HG03442 (cell line): Measurements from ENCODE around the gene JAML.
"Not testable (repeated sequence)": the region's sequence is repeated elsewhere in the genome, so short reads cannot be mapped to it uniquely, and the experiment has no call there.

ENCODE experiments used
- ATAC-seq: cut with Tn5 transposase; IDR thresholded peaks from one replicate; pipeline ENCODE4 v1.9.1; 2021; ENCODE audit warnings: mild to moderate bottlenecking, moderate library complexity; ENCODE audit not compliant: unreplicated experiment

Gene JAML

DNA sequence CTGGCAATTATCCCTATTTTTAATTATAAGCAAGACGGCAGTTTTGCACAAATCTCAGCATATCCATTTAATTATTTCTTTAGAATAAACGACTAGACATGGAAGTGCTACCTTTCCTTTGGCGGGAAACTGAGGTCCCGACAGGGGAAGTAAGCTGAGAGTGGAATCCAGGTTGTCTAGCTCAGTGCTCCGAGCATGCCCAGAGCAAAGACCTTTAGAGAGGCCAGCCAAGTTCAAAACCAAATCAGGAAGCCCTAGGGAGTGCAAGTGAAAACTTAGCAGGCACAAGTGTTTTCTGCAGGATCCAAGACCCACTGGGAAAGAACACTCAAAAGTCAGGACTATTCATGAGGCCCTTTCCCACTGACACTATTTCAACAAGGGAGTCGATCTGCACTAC is 25.7 kb downstream of the JAML start:
- ATAC-seq: no peak

DNA sequence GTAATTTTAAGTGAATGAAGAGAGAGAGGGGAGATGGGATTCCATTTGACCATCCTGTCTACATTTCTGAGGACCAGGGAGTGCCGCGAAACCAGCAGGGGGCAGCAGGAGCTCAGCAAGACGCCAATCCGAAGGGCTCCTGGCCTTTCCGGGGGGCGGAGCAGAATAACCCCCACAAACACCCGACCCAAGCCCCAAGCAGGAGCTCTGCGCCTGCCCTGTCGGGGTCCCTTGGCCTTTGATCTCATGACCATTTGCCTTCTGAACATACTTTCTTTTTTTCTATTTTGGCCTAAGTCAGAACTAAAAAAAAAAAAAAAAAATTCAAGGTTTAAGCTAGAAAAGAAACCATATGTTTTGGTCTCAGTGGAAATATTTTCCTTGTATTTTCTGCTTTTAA is 26.4 kb downstream of the JAML start:
- ATAC-seq: no peak

DNA sequence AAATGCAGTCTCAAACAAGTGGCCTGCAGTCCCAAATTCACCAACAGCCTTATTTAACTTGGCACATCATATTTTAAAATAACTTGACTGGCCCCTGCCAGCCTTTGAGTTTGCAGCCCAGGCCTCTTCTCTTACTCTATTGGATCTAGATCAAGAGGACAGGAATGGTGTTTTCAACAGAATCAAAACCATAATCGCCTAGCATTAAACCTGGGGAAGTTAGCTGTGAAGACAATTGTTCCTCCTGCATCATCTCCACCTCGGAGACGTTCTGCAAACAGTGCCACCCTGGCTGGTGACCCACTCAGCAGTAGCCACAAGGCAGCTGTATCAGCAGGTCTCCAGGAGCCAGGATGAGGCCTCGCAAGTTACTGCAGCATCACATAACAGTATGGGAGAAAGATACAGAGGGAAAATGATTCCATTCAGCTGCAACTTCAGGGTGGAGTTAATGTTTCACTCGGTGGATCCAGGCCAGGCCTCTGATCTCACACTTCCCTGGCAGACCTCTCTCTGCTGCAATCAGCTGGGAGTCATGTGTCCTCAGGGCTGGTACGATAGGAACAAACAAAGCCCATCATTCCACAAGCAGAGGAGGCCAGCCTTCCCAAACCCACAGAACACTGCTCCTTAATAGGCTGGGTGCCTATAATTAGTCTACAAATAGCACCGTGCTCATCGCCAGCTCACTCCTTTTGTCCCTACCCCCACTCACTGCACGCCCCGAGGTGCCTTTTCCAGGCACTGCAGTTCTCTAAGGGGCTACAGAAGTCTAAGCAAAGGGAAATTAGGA is 29.8 kb downstream of the JAML start:
- ATAC-seq: no peak

DNA sequence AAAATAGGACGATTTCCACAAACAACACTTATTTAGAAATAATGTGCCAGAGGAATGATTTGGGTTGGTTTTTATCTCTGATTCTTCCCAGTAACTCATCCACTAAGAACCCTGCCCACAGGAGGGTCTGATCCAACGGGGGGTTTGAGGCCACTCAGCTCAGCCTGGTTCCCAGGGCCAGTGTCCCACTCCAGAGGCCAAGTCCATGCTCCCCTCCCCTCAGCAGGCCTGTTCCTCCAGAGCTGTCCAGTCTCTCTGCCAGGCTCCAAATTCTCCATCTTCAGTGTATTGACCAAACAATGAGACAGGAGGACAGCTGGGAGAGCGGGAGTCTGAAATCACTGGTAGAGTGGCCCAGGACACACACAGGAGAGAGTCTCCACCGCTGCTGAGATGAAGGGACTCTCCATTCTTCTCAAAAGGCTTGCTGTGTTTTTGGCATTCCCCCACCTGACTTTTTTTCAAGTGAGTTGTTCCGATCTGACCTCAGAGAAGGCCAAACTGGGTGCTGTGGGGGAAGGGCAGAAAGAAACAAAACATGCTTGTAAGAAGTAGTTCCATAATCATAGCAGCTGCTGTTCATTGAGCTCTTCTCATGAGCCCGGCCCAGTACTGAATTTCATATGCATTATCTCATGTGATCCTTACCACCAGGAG is 30.8 kb downstream of the JAML start:
- ATAC-seq: no peak

DNA sequence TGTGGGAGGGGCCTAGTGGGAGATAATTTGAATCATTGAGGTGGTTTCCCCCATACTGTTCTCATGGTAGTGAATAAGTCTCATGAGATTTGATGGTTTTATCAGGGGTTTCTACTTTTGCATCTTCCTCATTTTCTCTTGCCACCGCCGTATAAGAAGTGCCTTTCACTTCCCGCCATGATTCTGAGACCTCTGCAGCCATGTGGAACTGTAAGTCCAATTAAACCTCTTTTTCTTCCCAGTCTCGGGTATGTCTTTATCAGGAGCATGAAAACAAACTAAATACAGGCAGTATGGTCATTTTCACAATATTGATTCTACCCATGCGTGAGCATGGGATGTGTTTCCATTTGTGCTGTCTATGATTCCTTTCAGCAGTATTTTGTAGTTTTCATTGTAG is 32.0 kb downstream of the JAML start:
- not testable (repeated sequence) for ATAC-seq

DNA sequence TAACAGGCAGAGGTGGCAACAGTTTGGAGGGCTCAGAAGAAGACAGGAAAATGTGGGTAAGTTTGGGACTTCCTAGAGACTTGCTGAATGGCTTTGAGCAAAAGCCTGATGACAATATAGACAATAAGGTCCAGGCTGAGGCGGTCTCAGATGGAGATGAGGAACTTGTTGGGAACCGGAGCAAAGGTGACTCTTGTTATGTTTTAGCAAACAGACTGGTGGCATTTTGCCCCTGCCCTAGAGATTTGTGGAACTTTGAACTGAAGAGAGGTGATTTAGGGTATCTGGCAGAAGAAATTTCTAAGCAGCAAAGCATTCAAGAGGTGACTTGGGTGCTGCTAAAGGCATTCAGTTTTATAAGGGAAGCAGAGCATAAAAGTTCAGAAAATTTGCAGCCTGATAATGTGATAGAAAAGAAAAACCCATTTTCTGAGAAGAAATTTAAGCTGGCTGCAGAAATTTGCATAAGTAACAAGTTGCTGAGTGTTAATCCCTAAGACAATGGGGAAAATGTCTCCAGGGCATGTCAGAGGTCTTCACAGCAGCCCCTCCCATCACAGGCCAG is 33.8 kb downstream of the JAML start:
- ATAC-seq: not testable (repeated sequence)

DNA sequence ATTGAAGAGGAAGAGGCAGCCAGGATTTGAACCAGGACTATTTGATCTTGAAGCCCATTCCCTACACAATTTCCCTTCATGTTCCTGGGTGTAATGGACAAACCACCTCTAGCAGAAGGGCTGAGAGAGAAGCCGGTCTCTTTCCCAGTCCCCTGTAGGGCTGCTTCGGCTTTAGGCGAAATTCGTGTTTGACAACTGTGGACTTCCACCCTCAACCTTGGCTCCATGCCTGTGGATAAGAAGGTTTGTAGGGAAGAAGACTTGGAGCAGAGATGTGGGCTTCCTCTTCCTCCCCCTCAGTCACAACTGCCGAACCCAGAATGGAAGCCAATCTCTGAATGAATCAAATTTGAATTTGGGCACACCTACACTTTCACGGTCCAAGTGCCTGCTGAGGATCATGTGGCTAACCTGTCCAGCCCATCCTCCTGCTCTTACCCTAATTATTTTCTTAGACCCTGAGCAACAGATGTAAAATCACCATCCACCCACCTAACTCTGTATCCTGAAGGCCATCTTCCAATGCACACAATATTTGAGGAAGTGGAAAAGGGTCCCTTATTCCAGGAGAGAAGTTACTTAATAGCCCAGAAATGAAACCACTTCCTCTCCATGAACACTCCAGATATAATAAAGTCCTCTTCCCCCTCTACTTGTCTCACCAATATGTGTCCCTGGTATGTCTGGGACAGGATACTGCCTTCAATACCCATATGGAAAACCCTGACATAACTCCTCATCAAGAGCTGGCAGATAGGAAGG is 38.3 kb downstream of the JAML start:
- ATAC-seq: no peak

- no peak for ATAC-seq
Observed at GRCh38 chr11:118184784-118185579, 39.8 kb downstream of the JAML start.

- not testable (repeated sequence) for ATAC-seq
Observed at GRCh38 chr11:118183691-118184090, 41.1 kb downstream of the JAML start.

GRCh38 chr11:118180300-118180703 is 44.5 kb downstream of the JAML start:
- no peak for ATAC-seq

DNA sequence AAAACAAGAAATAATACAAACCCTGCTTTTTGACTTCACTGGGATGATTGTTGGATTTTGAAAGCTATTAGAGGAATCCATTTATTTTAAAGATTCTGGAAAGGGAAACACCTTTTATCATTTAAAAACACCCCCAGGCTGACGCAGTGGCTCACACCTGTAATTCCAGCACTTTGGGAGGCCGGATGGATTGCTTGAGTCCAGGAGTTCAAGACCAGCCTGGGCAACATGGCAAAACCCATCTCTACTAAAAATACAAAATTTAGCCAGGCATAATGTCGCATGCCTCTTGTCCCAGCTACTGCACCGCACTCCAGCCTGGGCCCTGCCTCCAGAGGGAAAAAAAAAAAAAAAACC is 48.1 kb downstream of the JAML start:
- ATAC-seq: no peak

- ATAC-seq: no peak
Observed at GRCh38 chr11:118175993-118176777, 48.6 kb downstream of the JAML start, which contains the start of gene SCN2B. Gene SCN2B (minus strand): TSS chr11:118176639. CDS start chr11:118176431, 208 bp downstream.

DNA sequence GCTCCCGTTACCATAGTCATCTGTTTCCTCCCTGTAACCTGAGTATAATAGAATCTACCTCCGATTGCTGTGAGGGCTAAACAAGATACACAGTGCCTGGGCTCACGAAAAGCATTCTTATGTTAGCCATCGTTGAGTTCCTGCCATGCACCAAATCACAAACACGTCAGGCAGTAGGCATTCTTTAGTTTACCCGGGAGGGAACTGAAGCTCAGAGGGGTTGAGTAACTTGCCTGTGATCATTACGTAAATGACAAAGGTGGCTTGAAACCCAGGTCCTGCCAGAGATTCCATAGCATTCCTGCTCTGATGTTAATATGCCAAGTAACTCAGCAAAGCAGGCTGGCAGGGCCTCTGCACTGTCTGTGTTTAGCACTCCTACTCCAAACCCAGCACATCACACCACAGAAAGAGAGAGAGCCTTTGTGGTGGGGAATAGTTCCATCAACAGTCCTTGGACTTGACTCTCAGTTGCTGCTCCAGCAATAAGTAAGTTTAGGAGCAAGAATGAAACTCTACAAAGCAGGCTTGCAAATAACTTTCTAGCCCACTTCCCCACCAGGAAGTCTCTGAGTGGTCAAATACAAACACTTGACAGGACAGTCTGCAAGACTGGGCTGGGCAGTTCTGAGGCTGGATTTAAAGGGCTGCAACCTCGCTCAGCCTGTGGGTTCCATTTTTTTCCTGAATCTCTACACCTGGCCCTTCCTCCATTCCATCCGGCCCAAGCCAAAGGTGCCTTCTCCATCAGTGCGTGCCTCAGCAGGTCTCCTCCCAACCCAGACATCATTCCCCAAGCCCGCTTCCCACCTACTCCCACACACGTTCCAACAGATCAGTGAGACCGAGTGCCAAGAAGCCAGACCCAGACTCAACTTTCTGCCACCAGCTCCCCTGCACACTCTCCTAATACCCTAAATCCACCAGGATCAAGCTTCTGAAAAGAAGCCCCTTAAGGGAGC is 49.5 kb downstream of the JAML start:
- ATAC-seq: no peak

DNA sequence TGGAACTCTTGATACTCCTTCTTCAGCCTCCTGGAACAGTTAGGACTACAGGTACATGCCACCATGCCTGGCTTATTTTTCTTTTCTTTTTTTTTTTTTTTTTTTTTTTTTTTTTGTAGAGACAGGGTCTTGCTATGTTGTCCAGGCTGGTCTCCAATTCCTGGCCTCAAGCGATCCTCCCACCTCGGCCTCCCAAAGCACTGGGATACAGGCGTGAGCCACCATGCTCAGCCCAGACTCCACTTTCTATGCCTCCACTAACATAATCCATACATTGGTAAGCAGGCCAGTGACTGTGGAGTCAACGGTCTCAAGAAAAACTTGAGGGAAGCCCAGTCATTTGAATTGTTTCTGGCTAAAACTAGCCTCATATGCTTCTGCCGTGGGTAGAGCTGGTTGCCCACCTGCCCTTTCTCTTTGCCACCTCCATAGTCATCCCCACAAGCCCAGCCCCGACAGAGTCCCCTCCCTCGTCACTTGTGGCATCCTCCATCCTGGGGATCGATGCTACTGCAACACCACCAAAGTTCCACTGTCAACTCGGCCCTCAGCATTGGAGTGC is 50.7 kb downstream of the JAML start:
- no peak for ATAC-seq

DNA sequence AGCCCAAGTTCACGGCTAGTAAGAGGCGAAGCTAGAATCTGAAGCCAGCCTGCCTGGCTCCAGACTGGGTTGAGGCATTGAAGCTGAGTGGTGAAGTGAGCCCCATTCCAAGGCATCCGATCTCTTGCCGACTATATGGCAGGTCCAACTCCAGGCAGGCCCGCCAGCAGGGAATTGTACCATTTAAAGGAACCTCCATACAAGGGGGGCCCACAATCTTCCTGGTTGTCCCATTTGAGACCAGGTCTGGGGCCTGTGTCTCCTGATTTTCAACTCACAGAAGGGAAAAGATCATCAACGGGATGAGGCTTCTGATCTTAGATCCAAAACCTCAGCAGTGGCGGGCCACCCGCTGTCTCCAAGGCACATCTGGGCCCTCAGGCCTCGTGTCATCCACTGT is 52.5 kb downstream of the JAML start:
- ATAC-seq: no peak

DNA sequence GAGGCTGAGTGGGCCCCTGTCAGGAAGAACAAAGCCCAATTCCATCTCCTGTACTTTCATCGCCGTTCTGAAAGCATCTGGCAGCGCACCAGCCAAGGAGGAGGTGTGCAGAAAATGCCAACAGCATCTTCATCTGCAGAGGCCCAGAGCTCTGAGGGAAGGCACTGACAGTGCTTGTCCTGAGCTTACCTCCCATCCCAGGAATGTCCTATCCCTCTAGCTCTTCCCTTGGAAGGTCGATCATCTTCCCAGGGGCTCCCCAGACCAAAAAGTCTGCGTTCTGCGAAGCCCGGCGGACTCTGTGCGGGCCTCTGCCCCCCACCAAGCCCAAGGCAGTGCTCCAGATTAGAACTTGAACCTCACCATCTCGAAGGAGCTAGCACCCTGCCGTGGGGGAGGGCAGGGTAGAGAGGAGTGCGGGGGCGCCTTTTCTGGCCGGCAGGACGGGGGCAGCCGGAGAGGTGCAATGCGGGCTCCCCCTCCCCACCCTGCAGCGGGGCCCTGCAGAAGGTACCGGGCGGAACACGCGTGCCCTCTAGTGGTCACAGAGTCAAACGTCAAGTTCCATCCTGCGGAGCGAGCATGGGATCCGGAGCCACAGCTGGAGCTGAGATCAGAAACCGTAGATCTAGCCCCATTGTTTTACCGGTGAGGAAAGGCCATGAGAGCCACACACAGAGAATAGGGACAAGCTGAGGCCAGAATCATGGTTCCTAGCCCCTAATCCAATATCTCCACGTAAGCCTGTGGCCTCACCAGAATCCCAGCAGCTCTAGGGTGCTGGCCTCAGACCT is 53.3 kb downstream of the JAML start:
- ATAC-seq: no peak

DNA sequence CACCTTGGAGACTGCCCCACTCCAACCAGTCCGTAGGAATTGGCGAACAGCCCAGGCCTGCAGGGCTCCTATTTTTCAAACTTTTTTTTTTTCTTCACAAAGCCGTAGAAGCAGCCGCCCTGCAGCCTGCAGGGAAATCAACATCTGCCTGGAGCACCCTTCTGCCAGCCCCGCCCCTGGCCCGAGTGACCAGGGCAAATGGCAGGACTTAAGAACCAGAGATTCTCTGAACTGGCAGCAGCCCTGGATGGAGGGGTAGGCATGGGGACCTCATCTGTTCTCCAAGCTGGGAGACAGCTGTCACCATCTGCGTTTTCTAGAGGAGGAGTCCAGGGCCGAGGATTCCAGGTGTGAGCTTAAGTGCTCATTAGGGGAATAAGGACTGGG is 53.9 kb downstream of the JAML start:
- ATAC-seq: no peak

DNA sequence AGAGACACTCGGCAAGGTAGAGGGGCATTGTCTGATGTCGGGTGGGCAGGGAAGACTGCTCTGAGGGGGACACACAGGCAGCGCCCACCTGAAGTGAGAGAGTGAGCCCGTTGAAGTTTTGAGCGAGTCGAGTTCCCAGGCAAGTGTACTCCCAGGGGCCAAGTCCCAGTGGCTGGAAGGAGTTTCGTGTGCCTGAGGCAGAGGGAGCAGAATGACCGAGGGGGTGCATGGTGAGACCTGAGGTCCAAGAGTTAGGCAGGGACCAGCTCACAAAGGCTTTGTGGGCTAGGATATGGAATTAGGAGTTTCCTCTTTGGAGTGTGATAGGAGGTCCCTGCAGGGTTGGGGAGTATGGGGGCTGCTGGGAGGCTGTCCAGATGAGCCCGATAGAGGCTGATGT is 54.6 kb downstream of the JAML start:
- ATAC-seq: no peak
